ENCODE results near the gene GSKIP.

- TF ChIP-seq CTCF (IDR thresholded peaks at IDR 0.05; ENCODE audit: insufficient read depth, low read length) (no peak), SPI1 (IDR thresholded peaks at IDR 0.05; ENCODE audit: borderline replicate concordance, low read depth) (no peak), REST (IDR thresholded peaks at IDR 0.05; ENCODE audit: insufficient replicate concordance, low read depth) (no peak), POLR2AphosphoS5 (IDR thresholded peaks at IDR 0.05; ENCODE audit: low read depth) (no peak)
These were observed 44.5 kb upstream of the GSKIP start for GRCh38 chr14:96318836-96319235.
